Large intestine (tissue), 12 donors: ENCODE results near the gene NUDT12. TPM values are rescaled to one million over a fixed set of nuclear protein-coding genes. Genes with fewer than 3 reads are reported as not detected.

Experiments used
- DNase-seq, 2 donors: peaks; one replicate each; pipeline versions ENCODE4 v3.0.0 to v3.0.0-alpha.2; 2013
- H3K27ac ChIP-seq: one replicate; pipeline ENCODE4 v1.5.1; 2013; ENCODE audit warnings: low read length
- H3K27me3 ChIP-seq: 2 replicates; pipeline ENCODE4 v1.6.1; 2013; ENCODE audit warnings: low read length; ENCODE audit not compliant: control insufficient read depth, insufficient read depth
- H3K36me3 ChIP-seq: 2 replicates; pipeline ENCODE4 v1.6.1; 2013; ENCODE audit warnings: low read length; ENCODE audit not compliant: control insufficient read depth, insufficient read depth
- H3K4me1 ChIP-seq: one replicate; pipeline ENCODE4 v1.6.1; 2013; ENCODE audit warnings: low read length; ENCODE audit not compliant: control insufficient read depth, insufficient read depth
- H3K4me3 ChIP-seq: one replicate; pipeline ENCODE4 v1.5.1; 2013; ENCODE audit warnings: low read length
- H3K9me3 ChIP-seq: one replicate; pipeline ENCODE4 v1.6.1; 2013; ENCODE audit warnings: mild to moderate bottlenecking, low read depth, low read length, moderate library complexity; ENCODE audit not compliant: control insufficient read depth
- WGBS: methylation state at CpG from one replicate; pipeline ENCODE4 v1.1.5; 2013; ENCODE audit warnings: low lambda C conversion rate; ENCODE audit not compliant: insufficient coverage; 5-methylcytosine and 5-hydroxymethylcytosine counted together
- long read RNA-seq, 11 donors: transcript quantifications; one replicate each; lab custom pipeline, GENCODE V29; 2026
- polyA plus RNA-seq: library from polyadenylated mRNA; unstranded; fragments of 120-200 nt; gene quantifications from one replicate; pipeline ENCODE4 v1.2.1, GENCODE V29; 2013

Gene NUDT12
- 26.0 TPM for polyA plus RNA-seq
- long read RNA-seq, donor 1, partial matches to known transcripts, result 0 of 4 reads
- long read RNA-seq, donor 1, other reads (novel, unspliced or antisense), result 0 of 4 reads
- long read RNA-seq, donor 2, transcript NUDT12-201 (7 exons, 3,492 nt), result major isoform, 5 of 6 reads
- long read RNA-seq, donor 2, partial matches to known transcripts, result 0 of 6 reads
- long read RNA-seq, donor 2, other reads (novel, unspliced or antisense), result 0 of 6 reads
- long read RNA-seq, donor 3, partial matches to known transcripts, result 0 of 4 reads
- long read RNA-seq, donor 3, other reads (novel, unspliced or antisense), result 0 of 4 reads
- long read RNA-seq, donor 4, partial matches to known transcripts, result 0 of 3 reads
- long read RNA-seq, donor 4, other reads (novel, unspliced or antisense), result 0 of 3 reads
- long read RNA-seq, donor 5, partial matches to known transcripts, result 0 of 3 reads
- long read RNA-seq, donor 5, other reads (novel, unspliced or antisense), result 0 of 3 reads
- long read RNA-seq, donor 6, partial matches to known transcripts, result 0 of 3 reads
- long read RNA-seq, donor 6, other reads (novel, unspliced or antisense), result 0 of 3 reads
- long read RNA-seq, donor 7, partial matches to known transcripts, result 0 of 2 reads
- long read RNA-seq, donor 7, other reads (novel, unspliced or antisense), result 0 of 2 reads
- long read RNA-seq, donor 8, partial matches to known transcripts, result 0 of 6 reads
- long read RNA-seq, donor 8, other reads (novel, unspliced or antisense), result 0 of 6 reads
- long read RNA-seq, donor 9, partial matches to known transcripts, result 0 of 4 reads
- long read RNA-seq, donor 9, other reads (novel, unspliced or antisense), result 0 of 4 reads
- long read RNA-seq, donor 10, transcript NUDT12-201 (7 exons, 3,492 nt), result major isoform, 5 of 7 reads
- long read RNA-seq, donor 10, partial matches to known transcripts, result 0 of 7 reads
- long read RNA-seq, donor 10, other reads (novel, unspliced or antisense), result 0 of 7 reads
- long read RNA-seq, donor 11, transcript NUDT12-201 (7 exons, 3,492 nt), result major isoform, 6 of 7 reads
- long read RNA-seq, donor 11, partial matches to known transcripts, result 0 of 7 reads
- long read RNA-seq, donor 11, other reads (novel, unspliced or antisense), result 0 of 7 reads

DNA sequence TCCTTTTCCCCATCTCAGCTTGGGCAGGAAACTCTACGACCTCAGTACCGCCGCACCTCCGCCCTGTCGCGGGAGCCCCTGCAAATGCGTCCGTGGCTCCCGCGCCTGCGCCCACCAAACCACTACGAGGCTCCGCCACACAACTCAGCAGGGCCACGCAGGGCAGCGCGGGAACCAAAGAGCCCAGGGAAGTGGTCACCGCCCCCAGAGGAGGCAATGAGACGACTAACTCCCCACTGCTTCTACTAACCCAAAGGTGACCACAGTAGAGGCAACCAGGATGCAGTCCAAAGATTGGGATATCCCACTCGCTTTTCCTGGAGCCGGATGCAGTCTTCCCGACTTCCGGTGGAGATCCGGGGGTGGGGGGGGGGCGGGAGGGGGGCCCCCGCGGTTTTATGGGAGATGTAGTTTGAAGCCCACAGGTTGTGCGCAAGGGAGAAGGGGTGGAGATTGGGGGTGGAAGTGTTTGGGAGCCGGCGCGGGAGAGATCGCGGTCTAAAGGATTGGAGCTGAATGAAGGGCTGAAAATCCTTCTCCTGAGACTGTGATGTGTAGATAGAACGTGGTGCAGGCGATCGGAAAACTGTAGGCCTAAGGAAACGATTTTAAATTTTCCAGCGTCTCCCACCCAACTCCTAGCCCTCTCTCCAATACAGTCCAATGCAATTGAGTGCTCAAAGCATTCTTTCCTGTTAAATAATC is at the start of gene NUDT12:
Gene NUDT12, minus strand, starts transcription at position 337 of the 705 bp plus-strand sequence. CDS start 2,541 bp downstream, outside the sequence.
- peak within 1 kb of the TSS; percentile 85 for H3K4me3 ChIP-seq
- no peaks in the 10 kb centered on the region for H3K27me3 ChIP-seq
- no CpG with 5 or more reads among the region's 37 CpGs for WGBS
- peak; percentile 66 to 93 for DNase-seq
- peaks cover 17% of the 10 kb centered on the region for H3K4me1 ChIP-seq
- peak within 1 kb of the TSS; percentile 89 for H3K27ac ChIP-seq
- H3K36me3 ChIP-seq, result peaks cover 9% of the 10 kb centered on the region
- no peaks in the 10 kb centered on the region for H3K9me3 ChIP-seq

- H3K4me1 ChIP-seq, result peaks cover 6% of the 10 kb centered on the region
- no peak overlapping the region for H3K27ac ChIP-seq
- H3K36me3 ChIP-seq, result no peaks in the 10 kb centered on the region
- H3K4me3 ChIP-seq, result no peak overlapping the region
- H3K9me3 ChIP-seq, result no peaks in the 10 kb centered on the region
- H3K27me3 ChIP-seq, result no peaks in the 10 kb centered on the region
- no peak for DNase-seq
Observed at GRCh38 chr5:103607346-103607745, 44.8 kb upstream of the NUDT12 start.

DNA sequence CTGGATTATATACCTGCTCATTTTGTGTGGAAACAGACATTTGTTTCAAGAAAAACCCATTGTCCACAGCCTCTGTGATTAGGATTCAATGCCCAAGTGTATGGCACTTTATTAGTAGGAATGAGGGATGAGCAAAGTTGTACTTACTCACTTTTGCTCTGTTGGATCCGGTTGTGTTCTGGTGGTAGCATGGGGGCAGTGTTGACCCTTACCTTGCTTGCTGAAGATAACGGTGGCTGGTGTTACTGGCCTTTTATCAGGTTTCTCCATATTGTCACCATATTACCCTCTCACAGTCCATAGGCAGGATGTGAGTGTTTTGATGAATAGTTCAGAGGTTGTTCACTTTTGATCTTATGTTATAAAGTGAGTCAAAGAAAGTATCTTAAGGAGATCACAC is 42.7 kb upstream of the NUDT12 start:
- no peak for DNase-seq
- Histone ChIP-seq H3K27ac (no peak overlapping the region), H3K36me3 (no peaks in the 10 kb centered on the region), H3K27me3 (no peaks in the 10 kb centered on the region), H3K4me1 (peaks cover 12% of the 10 kb centered on the region), H3K9me3 (no peaks in the 10 kb centered on the region), H3K4me3 (no peak overlapping the region)
- no CpG with 5 or more reads among the region's 2 CpGs for WGBS

DNA sequence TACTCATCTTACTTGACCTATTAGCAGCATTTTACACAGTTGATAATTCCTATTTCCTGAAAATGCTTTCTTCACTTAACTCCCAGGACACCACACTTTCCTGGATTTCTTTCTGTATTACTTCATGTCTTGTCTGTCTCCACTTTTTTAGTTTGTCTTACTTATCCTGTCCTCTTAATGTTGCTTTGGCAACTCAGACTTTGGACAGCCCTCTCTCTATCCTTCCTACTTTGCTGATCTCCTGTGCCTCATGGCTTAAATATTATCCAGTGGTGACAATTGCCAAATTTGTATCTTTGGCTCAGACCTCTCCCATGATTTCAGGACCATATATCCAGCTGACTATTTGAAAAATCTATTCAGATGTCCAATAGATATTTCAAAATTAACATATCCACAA is 39.8 kb upstream of the NUDT12 start:
- H3K4me1 ChIP-seq, result peaks cover 12% of the 10 kb centered on the region
- peak in 1 of 2 donors; percentile 43 for DNase-seq
- no peaks in the 10 kb centered on the region for H3K27me3 ChIP-seq
- H3K27ac ChIP-seq, result peak overlapping the region; percentile 30
- H3K4me3 ChIP-seq, result no peak overlapping the region
- no peaks in the 10 kb centered on the region for H3K36me3 ChIP-seq
- no peaks in the 10 kb centered on the region for H3K9me3 ChIP-seq

DNA sequence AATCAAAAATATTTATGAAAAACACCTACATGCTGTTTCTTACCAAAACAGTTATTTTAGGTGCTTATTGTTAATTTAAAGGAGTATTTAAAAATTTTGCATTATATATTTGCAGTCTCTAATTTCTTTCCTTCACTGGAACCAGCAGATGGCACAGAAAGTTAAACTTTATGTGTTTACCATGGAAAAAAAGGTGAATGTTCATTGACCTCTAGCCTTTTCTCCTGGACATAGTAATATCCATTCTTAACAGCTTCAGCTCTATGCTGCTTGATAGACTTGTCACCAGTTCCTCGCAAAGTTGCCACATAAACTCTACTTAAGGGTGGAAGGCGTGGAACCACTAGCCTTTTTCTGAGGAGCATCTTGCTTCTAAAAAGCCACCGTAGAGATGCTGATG is 38.7 kb upstream of the NUDT12 start:
- H3K4me3 ChIP-seq, result no peak overlapping the region
- no peak overlapping the region for H3K27ac ChIP-seq
- H3K9me3 ChIP-seq, result no peaks in the 10 kb centered on the region
- no CpG with 5 or more reads among the region's 3 CpGs for WGBS
- DNase-seq, result no peak
- H3K36me3 ChIP-seq, result no peaks in the 10 kb centered on the region
- H3K4me1 ChIP-seq, result peaks cover 12% of the 10 kb centered on the region
- no peaks in the 10 kb centered on the region for H3K27me3 ChIP-seq

- no peak for DNase-seq
- no peaks in the 10 kb centered on the region for H3K27me3 ChIP-seq
- no peaks in the 10 kb centered on the region for H3K9me3 ChIP-seq
- peaks cover 9% of the 10 kb centered on the region for H3K4me1 ChIP-seq
- H3K4me3 ChIP-seq, result no peak overlapping the region
- H3K27ac ChIP-seq, result no peak overlapping the region
- 89% methylated on average over 1 of the region's 1 CpG for WGBS
- H3K36me3 ChIP-seq, result no peaks in the 10 kb centered on the region
Observed at GRCh38 chr5:103600086-103600485, 37.5 kb upstream of the NUDT12 start.

DNA sequence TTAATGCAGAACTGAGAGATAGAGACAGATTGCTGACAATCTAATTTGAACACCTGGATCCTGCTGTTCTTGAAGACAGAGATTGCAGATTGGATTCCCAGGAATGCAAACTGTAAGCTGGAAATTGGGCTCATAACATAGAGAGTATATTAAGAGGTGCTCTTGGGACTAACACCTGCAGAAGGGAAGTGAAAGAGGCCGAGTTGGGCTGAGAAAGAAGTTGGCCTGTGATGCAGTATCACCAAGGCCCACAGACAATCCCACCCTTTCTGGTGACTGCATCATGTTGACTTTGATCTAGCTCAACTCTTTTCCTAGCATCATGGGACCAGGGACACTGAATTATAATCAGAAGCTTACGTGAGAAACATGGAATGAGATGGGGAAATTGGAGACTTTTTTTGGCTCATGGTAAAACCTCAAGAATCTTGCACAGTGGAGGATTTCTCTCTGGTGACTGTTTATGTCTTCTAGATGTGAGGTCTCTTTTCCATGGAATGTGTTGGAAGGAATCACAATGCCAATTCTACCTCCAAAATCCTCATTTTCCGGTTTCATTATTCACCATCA is 36.5 kb upstream of the NUDT12 start:
- 88% methylated on average over 1 of the region's 3 CpGs for WGBS

GRCh38 chr5:103590221-103590620 is 27.6 kb upstream of the NUDT12 start:
- no peaks in the 10 kb centered on the region for H3K36me3 ChIP-seq
- no peak for DNase-seq
- no peak overlapping the region for H3K4me3 ChIP-seq
- H3K27ac ChIP-seq, result no peak overlapping the region
- WGBS, result no CpG with 5 or more reads among the region's 3 CpGs
- H3K4me1 ChIP-seq, result no peaks in the 10 kb centered on the region
- no peaks in the 10 kb centered on the region for H3K9me3 ChIP-seq
- no peaks in the 10 kb centered on the region for H3K27me3 ChIP-seq

More for the DNA sequence above, 36.5 kb upstream of the NUDT12 start:
- Histone ChIP-seq H3K27ac (no peak overlapping the region), H3K36me3 (no peaks in the 10 kb centered on the region), H3K4me1 (peaks cover 9% of the 10 kb centered on the region), H3K27me3 (no peaks in the 10 kb centered on the region), H3K9me3 (no peaks in the 10 kb centered on the region), H3K4me3 (no peak overlapping the region)
- DNase-seq, result no peak

DNA sequence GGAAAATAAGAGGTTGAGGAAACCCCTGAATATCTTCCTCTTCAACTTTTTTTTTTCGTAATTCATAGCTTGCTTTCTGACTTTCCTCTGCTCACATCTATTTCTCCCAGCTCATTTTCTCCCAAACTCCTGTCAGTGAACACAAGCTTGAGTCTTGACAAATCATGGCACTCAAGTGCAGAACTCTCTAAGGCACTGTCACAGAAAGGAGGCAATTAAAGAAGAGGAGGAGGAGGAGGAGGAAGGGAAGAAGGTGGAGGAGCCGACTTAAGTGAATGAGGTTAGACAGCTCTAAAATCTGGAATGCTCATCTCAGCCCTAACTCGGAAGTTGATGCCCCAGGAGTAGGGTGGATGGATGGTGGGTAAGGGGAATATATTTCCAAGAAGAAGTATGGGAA is 27.2 kb upstream of the NUDT12 start:
- Histone ChIP-seq H3K4me1 (no peaks in the 10 kb centered on the region), H3K9me3 (no peaks in the 10 kb centered on the region), H3K4me3 (no peak overlapping the region), H3K36me3 (no peaks in the 10 kb centered on the region), H3K27me3 (no peaks in the 10 kb centered on the region), H3K27ac (no peak overlapping the region)
- DNase-seq, result no peak
- WGBS, result 77% methylated on average over 2 of the region's 3 CpGs

DNA sequence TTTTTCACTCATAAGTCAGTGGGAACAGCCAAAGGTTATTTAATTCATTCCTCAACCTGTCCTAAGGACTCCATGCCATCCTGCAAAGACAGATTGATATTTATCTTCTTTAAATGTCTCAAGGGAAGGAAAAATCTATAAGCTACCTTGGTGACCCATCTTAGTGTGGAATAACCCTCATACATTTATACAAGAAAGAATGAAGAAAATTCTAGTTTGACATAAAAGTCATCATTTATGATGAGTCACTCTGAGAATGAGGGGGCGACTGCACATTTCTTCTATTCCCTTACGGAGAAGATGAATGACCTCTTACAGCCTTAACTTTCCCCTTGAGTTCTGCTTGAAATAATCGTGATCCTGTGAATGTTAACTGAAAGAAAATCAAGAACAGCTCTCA is 26.8 kb upstream of the NUDT12 start:
- DNase-seq, result no peak
- WGBS, result 92% methylated on average over 2 of the region's 3 CpGs
- no peaks in the 10 kb centered on the region for H3K4me1 ChIP-seq
- H3K27ac ChIP-seq, result no peak overlapping the region
- H3K4me3 ChIP-seq, result no peak overlapping the region
- no peaks in the 10 kb centered on the region for H3K27me3 ChIP-seq
- H3K36me3 ChIP-seq, result no peaks in the 10 kb centered on the region
- H3K9me3 ChIP-seq, result no peaks in the 10 kb centered on the region
